GM21619 (cell line): ENCODE data around the gene LRRC4C.
"Not testable (repeated sequence)": the region's sequence is repeated elsewhere in the genome, so short reads cannot be mapped to it uniquely, and the experiment has no call there.

Source experiments
- ATAC-seq: cut with Tn5 transposase; IDR thresholded peaks from one replicate; pipeline ENCODE4 v1.9.1; 2021; ENCODE audit not compliant: unreplicated experiment

LRRC4C gene

DNA sequence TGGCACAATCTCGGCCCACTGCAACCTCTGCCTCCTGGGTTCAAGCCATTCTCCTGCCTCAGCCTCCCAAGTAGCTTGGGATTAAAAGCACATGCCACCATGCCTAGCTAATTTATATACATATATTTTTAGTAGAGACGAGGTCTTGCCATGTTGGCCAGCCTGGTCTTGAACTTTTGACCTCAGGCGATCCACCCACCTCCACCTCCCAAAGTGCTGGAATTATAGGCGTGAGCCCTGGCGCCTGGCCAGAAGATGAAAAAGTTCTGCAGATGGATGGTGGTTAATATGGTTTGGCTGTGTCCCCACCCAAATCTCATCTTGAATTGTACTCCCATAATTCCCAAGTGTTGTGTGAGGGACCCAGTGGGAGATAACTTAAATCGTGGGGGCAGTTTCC is 937.4 kb downstream of the LRRC4C start:
- not testable (repeated sequence) for ATAC-seq

DNA sequence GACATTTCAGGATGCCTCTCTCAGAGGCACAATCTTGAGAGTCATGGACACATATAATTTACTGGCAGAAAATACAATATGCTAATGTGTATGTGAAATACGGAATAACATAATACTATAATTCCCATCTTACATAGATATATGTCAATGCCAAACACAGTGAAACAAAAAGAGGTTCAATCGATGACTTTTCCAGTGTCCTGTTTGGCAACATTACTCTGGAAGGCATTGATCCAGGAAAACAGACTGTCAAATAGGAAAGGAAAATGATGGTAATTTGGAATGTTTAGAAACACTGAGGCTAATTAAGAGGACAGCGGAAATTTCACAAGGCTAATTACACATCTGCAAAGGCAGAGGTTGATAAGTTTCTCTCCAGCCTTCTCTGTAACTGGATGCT is 942.3 kb downstream of the LRRC4C start:
- no peak for ATAC-seq

DNA sequence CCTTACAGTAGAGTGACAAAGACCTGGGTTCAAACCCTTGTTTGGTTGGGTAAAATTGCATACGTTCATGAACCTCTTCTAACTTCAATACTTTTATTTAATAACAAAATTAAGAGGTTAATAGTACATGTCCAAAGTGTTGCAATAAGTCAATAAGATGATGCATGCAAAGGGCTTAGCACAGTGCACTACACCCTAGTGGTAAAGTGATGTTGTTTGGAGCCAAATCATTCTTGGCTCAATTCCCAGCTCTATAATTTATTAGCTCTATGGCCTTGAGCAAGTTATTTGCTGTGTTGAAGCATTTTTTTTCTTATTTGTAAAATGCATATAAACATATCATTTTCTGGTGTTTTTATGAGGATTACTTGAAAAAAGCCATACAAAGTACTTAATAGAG is 945.3 kb downstream of the LRRC4C start:
- ATAC-seq: no peak

DNA sequence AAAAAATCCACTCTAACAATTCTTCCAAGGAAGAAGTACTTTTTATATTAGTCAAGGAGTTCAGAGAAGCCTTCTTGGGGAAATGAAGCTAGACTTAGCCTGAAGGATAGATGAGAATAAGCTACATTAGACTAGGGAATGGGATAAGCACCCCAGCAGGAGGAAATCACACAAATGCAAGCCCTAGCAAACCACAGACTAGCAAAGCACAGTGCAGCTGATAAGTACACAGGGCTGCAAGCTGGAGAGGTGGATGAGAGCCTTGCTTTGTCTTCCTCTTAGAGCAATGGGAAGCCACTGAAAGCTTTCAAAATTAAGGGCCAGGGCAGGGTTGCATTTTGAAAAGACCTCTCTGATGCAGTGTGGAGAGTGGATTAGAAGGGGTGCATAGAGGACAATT is 946.2 kb downstream of the LRRC4C start:
- ATAC-seq: no peak

DNA sequence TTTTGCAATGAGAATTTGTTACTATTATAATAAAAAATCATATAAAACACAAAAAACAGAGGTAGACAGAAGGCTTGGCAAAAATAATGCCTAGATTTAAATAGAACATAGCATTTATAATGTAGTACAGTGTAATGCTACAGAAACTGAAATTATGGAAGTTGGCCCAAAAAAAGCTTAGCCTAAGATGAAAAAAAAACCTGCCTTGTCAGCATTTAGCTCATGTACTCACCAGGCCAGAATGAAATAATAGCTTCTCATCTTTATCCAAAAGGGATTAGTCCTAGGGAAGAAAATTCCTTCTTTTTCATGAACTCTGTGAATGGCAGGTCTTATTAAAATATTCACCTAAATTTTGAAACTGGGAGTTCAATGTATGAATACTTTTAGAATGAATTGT is 951.1 kb downstream of the LRRC4C start:
- ATAC-seq: no peak

DNA sequence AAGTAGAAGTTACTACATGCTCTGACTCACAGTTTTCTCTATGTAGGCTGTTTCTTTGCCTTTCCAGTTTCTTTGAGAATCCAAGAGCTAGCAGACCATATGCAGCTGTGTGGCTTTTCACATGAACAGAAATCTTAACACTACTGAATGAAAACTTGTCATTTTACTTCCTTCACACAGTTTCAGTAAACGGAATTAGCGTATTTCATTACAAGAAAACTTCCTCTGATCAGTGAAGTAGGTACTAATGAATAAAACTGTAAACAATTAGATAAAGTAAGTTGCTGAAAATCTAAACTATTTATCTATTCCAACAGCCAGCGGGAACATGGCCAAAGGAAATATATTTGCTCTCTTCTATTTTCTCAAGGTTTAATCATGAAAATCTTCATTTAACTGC is 953.2 kb downstream of the LRRC4C start:
- ATAC-seq: no peak

DNA sequence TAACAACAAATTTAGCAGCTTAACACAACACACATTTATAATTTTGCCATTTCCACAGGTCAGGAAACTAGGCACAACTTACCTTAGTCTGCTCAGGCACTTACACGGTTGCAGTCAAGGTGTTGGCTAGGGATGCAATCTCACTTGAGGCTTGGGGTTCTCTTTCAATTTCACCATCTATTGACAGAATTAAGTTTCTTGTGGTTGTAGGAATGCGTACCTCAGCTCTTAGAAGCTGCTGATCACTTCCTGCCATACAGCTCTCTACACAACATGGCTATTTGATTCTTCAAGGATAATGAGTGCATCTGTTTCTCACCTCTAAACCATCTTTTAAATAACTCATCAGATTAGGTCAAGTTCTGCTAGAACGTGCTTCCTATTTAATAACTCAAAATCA is 968.1 kb downstream of the LRRC4C start:
- no peak for ATAC-seq

DNA sequence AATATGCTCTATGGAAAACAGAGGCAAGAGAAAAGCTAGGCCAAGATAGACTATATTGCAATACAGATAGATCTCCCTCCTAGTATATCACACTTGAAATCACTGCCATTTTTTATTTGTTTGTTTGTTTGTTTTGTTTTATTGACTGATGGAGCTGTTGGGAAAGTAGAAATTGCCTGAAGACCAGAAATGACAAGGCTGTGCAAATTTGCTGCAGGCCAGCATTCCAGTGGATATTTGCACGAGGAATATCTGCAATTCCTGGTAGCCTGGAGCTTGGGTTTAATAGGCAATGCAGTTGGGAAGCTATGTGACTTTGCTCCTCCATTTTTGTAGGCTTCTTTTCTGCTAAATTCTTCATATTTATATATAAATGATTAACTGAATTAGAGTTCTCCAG is 991.7 kb downstream of the LRRC4C start:
- no peak for ATAC-seq

DNA sequence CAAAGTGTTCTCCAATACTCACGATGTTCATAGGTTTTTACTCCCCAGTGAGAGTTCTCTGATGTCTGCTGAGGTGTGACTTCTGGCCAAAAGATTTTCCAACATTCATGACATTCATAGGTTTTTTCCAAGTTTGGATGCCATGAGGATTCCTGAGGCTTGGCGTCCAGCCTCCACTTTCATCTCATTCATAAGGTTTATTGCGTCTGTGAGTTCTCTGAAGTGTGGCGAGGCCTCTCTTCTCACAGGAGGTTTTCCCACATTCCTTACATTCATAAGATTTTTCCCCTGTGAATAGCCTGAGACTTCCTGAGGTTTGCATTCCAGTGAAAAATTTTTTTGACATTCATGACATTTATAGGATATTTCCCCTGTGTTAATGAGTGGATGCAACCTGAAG is 1014.1 kb downstream of the LRRC4C start:
- ATAC-seq: no peak

DNA sequence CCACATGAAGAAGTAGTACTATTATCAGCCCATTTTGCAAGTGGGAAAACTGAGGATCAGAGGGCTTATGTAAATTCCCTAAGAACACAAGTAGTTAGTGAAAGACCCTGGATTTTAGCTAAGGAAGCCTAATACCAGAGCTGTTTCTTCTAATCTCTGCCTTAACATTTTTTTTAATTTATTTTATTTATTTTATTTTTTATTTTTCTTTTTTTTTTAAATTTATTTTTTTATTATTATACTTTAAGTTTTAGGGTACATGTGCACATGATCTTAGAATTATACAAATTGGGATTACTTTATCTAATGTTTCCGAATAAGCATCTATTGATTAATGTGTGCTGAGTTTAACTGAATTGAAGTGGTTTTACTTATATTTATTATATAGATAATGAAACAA is 1015.3 kb downstream of the LRRC4C start:
- no peak for ATAC-seq

DNA sequence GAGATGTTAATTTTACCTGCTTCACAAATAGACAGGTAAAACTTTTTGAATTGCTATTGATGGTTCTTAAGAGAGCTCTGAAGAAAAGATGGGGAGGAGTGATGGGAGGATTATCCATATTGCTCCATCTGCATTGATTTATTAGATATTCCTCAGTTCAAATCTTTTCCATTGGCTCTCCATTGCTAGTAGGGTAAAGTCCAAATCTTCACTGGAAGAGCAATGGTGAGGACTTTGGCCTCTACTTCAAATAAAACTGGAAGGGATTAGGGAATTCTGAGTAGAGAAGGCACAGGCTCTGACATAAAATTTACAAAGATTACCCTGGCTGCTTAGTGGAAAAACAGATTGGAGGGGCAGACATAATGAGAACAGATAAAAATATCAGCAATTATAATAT is 1024.1 kb downstream of the LRRC4C start:
- no peak for ATAC-seq

DNA sequence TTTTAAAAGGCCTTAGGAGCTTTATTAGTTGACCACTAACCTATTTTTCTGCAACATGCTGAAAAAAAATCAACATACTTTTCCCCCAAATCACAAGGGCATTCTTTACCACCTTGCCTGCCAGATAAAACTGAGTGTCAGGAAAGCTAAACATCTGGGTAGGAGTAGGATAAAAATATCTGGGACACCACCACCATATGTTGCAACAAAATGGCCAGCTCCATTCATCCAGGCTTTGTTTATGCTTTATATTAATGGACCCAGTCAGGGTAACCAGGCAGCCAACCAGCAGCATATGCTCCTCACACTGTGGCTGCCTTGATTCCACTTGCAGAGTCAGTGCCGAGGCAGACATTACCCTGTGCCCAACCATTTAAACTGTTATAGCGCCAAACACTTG is 1024.5 kb downstream of the LRRC4C start:
- ATAC-seq: no peak

DNA sequence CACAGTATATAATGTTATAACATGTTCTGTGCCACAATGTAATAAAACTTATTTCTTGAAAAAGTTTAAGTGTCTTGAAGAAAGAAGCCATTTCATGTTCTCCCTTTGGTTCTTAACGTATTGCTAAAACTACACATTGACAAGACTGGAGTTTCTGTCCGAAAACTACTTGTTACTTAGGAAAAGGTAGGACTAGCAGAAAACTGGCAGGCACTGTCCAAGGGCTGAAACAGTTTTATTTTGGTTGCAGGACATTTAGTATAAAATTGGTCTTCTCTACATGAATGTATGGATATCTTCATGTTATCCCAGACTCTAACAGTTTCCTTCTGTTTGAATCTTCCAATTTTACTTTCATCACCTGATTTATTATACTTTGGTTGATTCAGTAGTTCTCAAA is 1027.1 kb downstream of the LRRC4C start:
- ATAC-seq: no peak

DNA sequence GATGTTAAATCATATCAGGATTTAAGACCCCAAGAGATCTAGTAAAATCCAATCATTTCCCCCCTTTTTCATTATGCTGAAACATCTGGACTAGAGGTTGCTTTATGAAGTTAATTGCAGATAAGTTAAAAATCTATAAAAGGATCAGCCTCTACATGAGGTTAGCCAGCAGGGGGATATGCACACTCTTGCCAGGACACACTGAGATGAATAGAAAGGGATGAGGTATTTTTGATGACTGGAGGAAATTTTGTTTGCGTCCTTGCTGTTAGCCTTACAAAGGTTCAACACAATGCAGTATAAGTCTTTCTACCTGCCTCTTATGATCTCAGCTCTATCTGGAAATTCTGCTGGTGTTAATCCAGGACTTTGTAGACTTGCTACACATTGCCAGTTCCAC is 1034.3 kb downstream of the LRRC4C start:
- no peak for ATAC-seq

DNA sequence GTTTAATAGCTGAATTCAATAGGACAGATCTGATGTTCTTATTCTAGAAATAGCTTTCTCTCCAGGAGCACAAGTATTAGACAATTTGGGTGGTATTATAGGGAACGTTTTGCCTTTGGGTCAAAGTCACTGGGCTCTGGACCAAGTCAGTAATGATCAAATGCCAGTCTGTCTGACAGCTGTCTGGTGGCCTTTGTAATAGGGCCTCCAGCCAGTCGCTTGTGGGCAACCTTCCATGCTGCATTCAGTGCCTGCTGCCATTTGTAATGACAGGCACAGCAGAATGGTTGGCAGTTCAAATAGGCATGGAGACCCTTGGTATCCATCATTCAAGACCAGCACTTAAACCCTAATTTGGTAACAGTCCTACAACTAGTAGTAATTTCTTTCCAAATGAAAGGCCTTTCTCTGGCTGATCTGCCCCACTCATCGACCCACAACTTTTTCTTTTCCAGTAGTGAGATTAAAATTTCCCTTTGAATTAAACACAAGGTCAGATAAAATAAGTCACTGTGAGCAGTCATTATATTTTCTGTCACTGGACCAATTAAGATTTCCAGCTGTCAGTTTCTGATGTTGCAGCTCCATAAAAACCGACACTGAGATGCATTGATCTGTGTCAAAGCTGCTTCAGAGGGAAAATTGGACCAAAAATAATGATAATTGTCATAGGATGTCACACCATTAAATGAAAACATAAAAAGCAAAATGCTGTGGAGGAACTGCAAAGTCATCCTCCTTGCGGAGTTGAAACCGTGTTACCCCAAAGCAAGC is 1038.1 kb downstream of the LRRC4C start:
- no peak for ATAC-seq

DNA sequence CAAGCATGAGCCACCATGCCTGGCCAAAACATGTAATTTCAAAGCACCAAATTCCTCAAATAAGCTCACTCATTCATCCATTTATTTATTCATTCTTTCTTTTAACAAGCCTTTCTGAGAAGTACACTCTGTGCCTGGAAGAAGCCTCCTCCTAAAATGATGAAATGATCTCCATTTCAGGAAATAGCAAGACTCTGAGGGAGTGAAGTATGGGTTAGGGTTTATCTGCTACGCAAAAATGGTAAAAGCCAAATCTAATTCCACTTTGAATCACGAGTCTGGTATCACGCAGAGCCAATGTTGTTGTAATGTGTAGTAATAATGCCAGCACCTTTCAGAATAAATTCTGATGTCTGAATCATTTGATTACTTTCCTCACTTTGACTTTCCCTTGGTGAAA is 1041.8 kb downstream of the LRRC4C start:
- no peak for ATAC-seq

DNA sequence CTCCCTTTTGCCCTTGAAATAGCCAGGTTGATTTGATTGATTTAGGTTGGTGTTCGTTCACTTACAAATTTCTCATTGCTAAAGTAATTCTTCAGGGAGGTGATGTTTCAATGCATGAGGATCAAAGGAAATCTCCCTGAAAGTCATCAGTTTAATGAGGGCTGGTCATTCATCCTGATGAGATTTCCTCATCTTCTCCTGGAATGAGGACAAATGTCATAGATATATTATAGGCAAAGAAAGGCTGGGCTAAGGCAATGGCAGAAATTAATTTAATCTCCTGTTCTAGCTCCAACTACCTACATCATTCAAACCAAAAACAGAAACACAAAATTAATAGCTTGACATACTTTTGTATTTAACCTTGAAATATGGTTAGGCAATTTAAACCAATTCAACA is 1052.1 kb downstream of the LRRC4C start:
- no peak for ATAC-seq

DNA sequence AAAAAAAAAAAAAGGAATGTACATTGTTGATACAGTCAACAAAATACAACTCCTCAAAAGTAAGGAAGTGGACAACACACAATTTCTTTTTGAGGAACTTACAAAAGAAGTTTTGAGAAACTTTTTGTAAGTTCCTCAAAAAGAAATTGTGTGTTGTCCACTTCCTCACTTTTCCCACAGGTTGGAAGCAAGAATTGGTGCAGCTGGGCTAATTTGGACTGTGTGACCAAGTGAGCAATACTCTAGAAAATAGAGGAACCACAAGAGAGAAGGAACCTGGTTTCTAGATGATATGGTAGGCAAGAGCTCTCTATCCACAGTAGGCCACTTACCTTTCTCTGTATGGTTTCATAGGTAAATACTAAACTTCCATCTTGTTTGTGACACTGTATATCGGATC is 1053.8 kb downstream of the LRRC4C start:
- no peak for ATAC-seq

DNA sequence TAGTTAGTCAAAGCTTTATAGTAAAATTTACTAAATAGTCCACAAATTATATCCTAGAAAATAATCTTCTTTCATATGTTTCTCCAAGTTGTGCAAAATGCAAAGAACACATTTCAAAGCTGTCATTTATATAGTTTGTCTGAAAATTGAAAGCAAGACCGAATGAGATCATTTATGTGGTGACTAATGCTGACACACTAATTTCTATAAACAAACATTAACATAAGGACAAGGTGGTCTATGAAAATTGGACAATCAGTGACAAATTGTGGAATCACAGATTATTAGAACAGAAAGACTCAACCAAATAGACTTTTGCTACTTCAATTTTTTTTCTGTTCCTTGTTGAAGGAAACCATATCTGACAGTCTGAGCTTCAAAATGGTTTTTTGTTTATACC is 1056.1 kb downstream of the LRRC4C start:
- ATAC-seq: no peak

DNA sequence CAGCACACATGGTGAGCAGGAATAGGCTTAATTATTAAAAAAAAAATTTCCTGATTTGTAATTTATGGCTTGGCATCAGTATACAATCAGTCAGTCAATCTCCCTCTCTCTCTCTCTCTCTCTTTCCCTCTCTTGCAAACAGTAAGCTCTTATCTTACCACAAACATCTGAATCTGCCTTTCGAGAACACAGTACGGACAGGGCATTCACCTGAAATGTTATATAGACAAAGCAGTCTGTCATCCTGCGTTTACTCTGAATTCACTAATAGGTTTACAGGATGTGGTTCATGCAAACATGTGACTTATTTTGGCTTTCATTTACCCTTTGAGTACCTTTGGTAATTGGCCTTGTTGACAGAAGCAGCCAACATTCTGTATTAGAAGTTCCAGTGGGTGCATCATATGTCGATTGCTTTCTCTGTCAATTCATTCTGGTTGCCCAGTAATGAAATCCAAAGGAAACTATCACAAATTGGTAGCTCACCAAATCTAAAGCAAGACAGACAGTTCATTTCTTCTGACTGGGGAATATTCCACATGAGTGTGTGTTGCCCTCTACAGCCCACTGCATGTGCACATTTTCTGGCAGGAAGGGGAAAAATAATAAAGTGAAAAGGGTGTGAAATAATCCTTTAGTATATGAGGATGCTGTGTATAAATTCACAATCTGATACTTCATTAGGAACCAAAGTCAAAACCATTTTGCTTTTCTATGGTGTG is 1058.2 kb downstream of the LRRC4C start:
- no peak for ATAC-seq

DNA sequence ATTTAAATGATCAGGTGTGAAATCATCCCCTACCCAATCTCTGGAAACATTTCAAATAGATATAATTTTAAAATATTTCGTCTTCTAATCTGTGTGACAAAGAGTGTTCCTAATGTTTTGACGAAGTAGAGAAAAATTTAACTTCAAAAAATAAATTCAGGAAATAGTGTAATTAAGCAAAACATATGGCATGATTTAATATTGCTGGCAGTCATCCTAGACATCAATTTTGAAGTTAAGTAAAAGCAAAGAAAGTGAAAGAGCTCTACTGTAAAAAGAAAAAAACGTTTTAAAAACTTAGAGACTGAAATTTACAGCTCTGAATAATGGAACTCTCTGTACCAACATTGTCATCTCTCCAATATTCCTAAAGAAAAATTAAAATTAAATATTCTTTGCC is 1062.3 kb downstream of the LRRC4C start:
- ATAC-seq: no peak

DNA sequence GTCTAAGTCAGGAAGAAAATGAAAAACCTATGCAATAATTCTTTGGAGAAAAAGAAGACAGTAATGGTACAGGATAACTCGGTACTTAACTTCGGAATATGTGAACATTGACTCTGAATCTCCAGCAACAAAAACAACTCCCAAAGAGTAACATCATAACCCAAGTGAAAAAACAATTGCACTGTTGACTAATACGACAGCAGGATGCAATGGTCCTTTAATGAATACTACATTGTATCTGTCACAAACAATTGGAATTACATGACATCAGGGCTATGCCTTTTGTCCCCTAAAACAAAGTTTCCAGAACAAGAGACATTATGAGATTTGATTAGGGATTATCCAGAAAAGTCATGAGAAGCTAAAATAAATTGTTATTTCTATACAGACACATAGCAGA is 1065.9 kb downstream of the LRRC4C start:
- no peak for ATAC-seq

DNA sequence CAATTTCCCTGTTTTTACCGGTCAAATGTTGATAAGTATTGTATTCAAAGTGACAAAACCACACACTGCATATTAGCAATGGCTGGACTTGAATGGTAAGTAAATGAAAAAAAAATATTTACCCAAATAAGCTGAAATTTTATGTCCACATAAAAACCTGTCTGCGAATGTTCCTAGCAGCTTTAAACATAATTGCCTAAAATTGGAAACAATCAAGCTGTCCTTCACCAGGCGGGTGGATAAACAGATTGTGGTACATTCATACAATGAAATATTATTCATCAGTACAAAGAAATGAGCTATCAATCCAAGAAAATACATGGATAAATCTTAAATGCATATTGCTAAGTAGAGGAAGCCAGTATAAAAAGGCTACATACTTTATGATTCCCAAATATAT is 1067.8 kb downstream of the LRRC4C start:
- ATAC-seq: no peak
